IMR-90 (cell line): Measurements from ENCODE around the gene C6orf47. TPM values are rescaled to one million over a fixed set of nuclear protein-coding genes. Genes with fewer than 3 reads are reported as not detected.

Experiments
- ATAC-seq: fragments of 200-7000 bp; cut with Tn5 transposase; 2 replicates; pipeline ENCODE4 v1.9.1; 2020; ENCODE audit warnings: low read depth, mild to moderate bottlenecking, moderate library complexity
- BruUV-seq: library from RNA; stranded (reverse); fragments of 400-500 nt; replicated peaks from 2 replicates; lab custom pipeline; 2021; lab: Mats Ljungman, UMichigan
- CTCF ChIA-PET: fragments of 300-600 bp; formaldehyde crosslinking; extraction: SDS; loops from one replicate; lab custom pipeline; 2021; ENCODE audit warnings: antibody characterized with exemption; lab: Yijun Ruan, JAX
- POLR2A ChIA-PET: fragments of 300-600 bp; sonication (Branson Sonifier 250); formaldehyde crosslinking; loops from one replicate; lab custom pipeline; 2022; ENCODE audit warnings: antibody characterized with exemption; ENCODE audit not compliant: unreplicated experiment; lab: Charles Lee
- DNase-seq: peaks from one replicate; pipeline ENCODE4 v3.0.0; 2013
- H2AFZ ChIP-seq: replicated peaks from 2 replicates; pipeline ENCODE3; 2013; ENCODE audit warnings: low read length, mild to moderate bottlenecking; ENCODE audit not compliant: poor library complexity
- H2AK5ac ChIP-seq: 2 replicates; pipeline ENCODE4 v1.6.1; 2013; ENCODE audit warnings: low read depth, low read length, inconsistent platforms
- H2AK9ac ChIP-seq: replicated peaks from 2 replicates; pipeline ENCODE3; 2013; ENCODE audit warnings: mild to moderate bottlenecking, low read depth, low read length, moderate library complexity; ENCODE audit not compliant: poor library complexity
- H2BK120ac ChIP-seq: 2 replicates; pipeline ENCODE4 v1.6.1; 2013; ENCODE audit warnings: low read depth, low read length, inconsistent platforms
- H2BK15ac ChIP-seq: 3 replicates; pipeline ENCODE4 v1.6.1; 2013; ENCODE audit warnings: low read depth, low read length, inconsistent platforms
- H2BK20ac ChIP-seq: 2 replicates; pipeline ENCODE4 v1.6.1; 2013; ENCODE audit warnings: low read depth, mild to moderate bottlenecking, inconsistent platforms, low read length, moderate library complexity
- H2BK5ac ChIP-seq: 2 replicates; pipeline ENCODE4 v1.6.1; 2013; ENCODE audit warnings: mild to moderate bottlenecking, low read depth, low read length, inconsistent platforms; ENCODE audit not compliant: poor library complexity, severe bottlenecking
- H3K14ac ChIP-seq: replicated peaks from 2 replicates; pipeline ENCODE4 v1.6.1; 2013; ENCODE audit warnings: low read depth, low read length, inconsistent platforms
- H3K18ac ChIP-seq: 2 replicates; pipeline ENCODE4 v1.6.1; 2013; ENCODE audit warnings: low read depth, low read length, control low read depth
- H3K23ac ChIP-seq: 2 replicates; pipeline ENCODE4 v1.6.1; 2013; ENCODE audit warnings: low read depth, low read length, inconsistent platforms
- H3K27ac ChIP-seq: 2 replicates; pipeline ENCODE4 v1.5.1; 2013; ENCODE audit warnings: mild to moderate bottlenecking, control low read depth, low read length; ENCODE audit not compliant: insufficient read depth
- H3K27me3 ChIP-seq: 2 replicates; pipeline ENCODE4 v1.6.1; 2013; ENCODE audit warnings: low read length; ENCODE audit not compliant: control insufficient read depth, insufficient read depth
- H3K36me3 ChIP-seq: 2 replicates; pipeline ENCODE4 v1.6.1; 2013; ENCODE audit warnings: low read length, mixed read lengths; ENCODE audit not compliant: control insufficient read depth, insufficient read depth
- H3K4ac ChIP-seq: 2 replicates; pipeline ENCODE4 v1.6.1; 2013; ENCODE audit warnings: low read depth, low read length, inconsistent platforms
- H3K4me1 ChIP-seq: 2 replicates; pipeline ENCODE4 v1.6.1; 2013; ENCODE audit warnings: low read length, mixed read lengths; ENCODE audit not compliant: control insufficient read depth, insufficient read depth
- H3K4me2 ChIP-seq: 2 replicates; pipeline ENCODE4 v1.6.1; 2013; ENCODE audit warnings: low read depth, mild to moderate bottlenecking, control low read depth, low read length, moderate library complexity
- H3K4me3 ChIP-seq: 2 replicates; pipeline ENCODE4 v1.5.1; 2013; ENCODE audit warnings: low read depth, mild to moderate bottlenecking, control low read depth, low read length, moderate library complexity; ENCODE audit not compliant: insufficient read depth
- H3K56ac ChIP-seq: 2 replicates; pipeline ENCODE4 v1.6.1; 2013; ENCODE audit warnings: low read length, inconsistent platforms; ENCODE audit not compliant: insufficient read depth; ENCODE audit errors: extremely low read depth
- H3K79me1 ChIP-seq, 2 experiments: 2 replicates each; pipeline ENCODE4 v1.6.1; 2013; ENCODE audit warnings: low read length in 2 of 2, inconsistent platforms in 1 of 2, low read depth in 1 of 2
- H3K9ac ChIP-seq: 2 replicates; pipeline ENCODE4 v1.6.1; 2013; ENCODE audit warnings: low read depth, low read length, control low read depth
- H3K9me1 ChIP-seq: 2 replicates; pipeline ENCODE4 v1.6.1; 2013; ENCODE audit warnings: low read length, inconsistent platforms; ENCODE audit not compliant: insufficient read depth
- H3K9me3 ChIP-seq: 2 replicates; pipeline ENCODE4 v1.6.1; 2013; ENCODE audit warnings: low read length; ENCODE audit not compliant: control insufficient read depth, insufficient read depth
- H4K20me1 ChIP-seq: 2 replicates; pipeline ENCODE4 v1.6.1; 2013; ENCODE audit warnings: low read length, inconsistent platforms; ENCODE audit not compliant: insufficient read depth
- H4K5ac ChIP-seq: 2 replicates; pipeline ENCODE4 v1.6.1; 2013; ENCODE audit warnings: mild to moderate bottlenecking, low read depth, low read length, control low read depth
- H4K8ac ChIP-seq, 2 experiments: 2 replicates each; pipeline ENCODE4 v1.6.1; 2013; ENCODE audit warnings: low read depth in 2 of 2, low read length in 2 of 2, control low read depth in 1 of 2, inconsistent platforms in 1 of 2
- H4K91ac ChIP-seq: 2 replicates; pipeline ENCODE4 v1.6.1; 2013; ENCODE audit warnings: low read depth, low read length, inconsistent platforms; ENCODE audit not compliant: insufficient read depth
- CTCF ChIP-seq: conservative IDR thresholded peaks from 2 replicates; pipeline ENCODE4 v1.5.1; 2012; ENCODE audit warnings: mild to moderate bottlenecking, low read depth, low read length, improper control_type of control experiment
- WGBS, 2 experiments: methylation state at CpG; one replicate each; pipeline versions ENCODE4 v1.1.5 to v1.1.7; 2013; ENCODE audit warnings: missing lambda C conversion rate in 2 of 2; ENCODE audit not compliant: insufficient read length in 1 of 2; ENCODE audit errors: extremely low coverage in 2 of 2; 5-methylcytosine and 5-hydroxymethylcytosine counted together
- dilution Hi-C: fragments of 300-500 bp; cut with HindIII; formaldehyde crosslinking; loops from one replicate; pipeline ENCODE4 v1.14.3; 2018; ENCODE audit warnings: low sequenced_read_pairs; ENCODE audit not compliant: unreplicated experiment
- in situ Hi-C: fragments of 300-500 bp; cut with MboI; formaldehyde crosslinking; loops from 3 replicates; pipeline ENCODE4 v1.14.3; 2019; ENCODE audit warnings: low sequenced_read_pairs, inconsistent platforms, mixed read lengths
- intact Hi-C: fragments of 100-400 bp; cut with micrococcal nuclease; formaldehyde crosslinking; loops from 2 replicates; pipeline ENCODE4 v1.10.0; 2022
- polyA plus RNA-seq, 3 experiments: library from polyadenylated mRNA; depleted of rRNA; stranded (reverse); fragments of >200 nt; gene quantifications; 2 replicates each; pipeline ENCODE4 v1.2.3, GENCODE V29; 2012; ENCODE audit warnings: low replicate concordance in 1 of 3
- total RNA-seq: library from RNA; depleted of rRNA; stranded (reverse); fragments of >200 nt; gene quantifications from 2 replicates; pipeline ENCODE4 v1.2.3, GENCODE V29; 2012

The C6orf47 gene
- total and polyA plus RNA-seq, 2 of the 4 experiments (the other 2 are of a cell fraction) = 8.9 to 14.2 TPM

- no peak overlapping the region; the same call in 1 of the 2 replicates for H2AK5ac ChIP-seq
These were observed 915 bp upstream of the C6orf47 start for GRCh38 chr6:31661262-31662123.

More at GRCh38 chr6:31661262-31662123, 915 bp upstream of the C6orf47 start:
- Histone ChIP-seq H4K91ac (peak overlapping the region; percentile 41), H2BK15ac (no peak overlapping the region), H4K20me1 (peaks cover 17% of the 10 kb centered on the region), H3K27ac (peak overlapping the region; percentile 68; the same call in 1 of the 2 replicates), H2BK120ac (no peak overlapping the region), H3K56ac (no peak overlapping the region), H3K79me1 (peaks cover 23 to 81% of the 10 kb centered on the region in 2 experiments; a peak in 3 of 4 replicates), H3K18ac (no peak overlapping the region), H3K9me1 (peaks cover 17% of the 10 kb centered on the region; the same call in 1 of the 2 replicates), H3K9me3 (no peaks in the 10 kb centered on the region), H2AFZ (peak overlapping the region; percentile 88), H4K8ac (peak overlapping the region; percentile 75 to 95; a peak in 3 of 4 replicates), H3K36me3 (peaks cover 15% of the 10 kb centered on the region), H3K4me2 (peak overlapping the region; percentile 82), H2AK9ac (peak overlapping the region; percentile 53), H3K4ac (peak overlapping the region; percentile 78), H3K14ac (peak overlapping the region; percentile 57), H3K27me3 (no peaks in the 10 kb centered on the region), H2BK20ac (no peak overlapping the region), H3K23ac (peak overlapping the region; percentile 55; the same call in 1 of the 2 replicates), H3K4me3 (no peak overlapping the region), H4K5ac (no peak overlapping the region), H2BK5ac (peak overlapping the region; percentile 42), H3K4me1 (peaks cover 21% of the 10 kb centered on the region), H3K9ac (peak overlapping the region; percentile 63)
- intact Hi-C loops = loop anchor here (5.0 kb wide), 1 partner anchor 171 kb away; no protein-coding TSS in a partner anchor
- 100% methylated on average over 1 of the region's 12 CpGs; no CpG with 5 or more reads in 1 of the 2 experiments for WGBS, 2 experiments
- DNase-seq (no peak), ATAC-seq (no peak)
- no peak for TF ChIP-seq CTCF
- no TSS peak for BruUV-seq
- dilution Hi-C loops = no loop called here
- ChIA-PET CTCF (interaction anchor here (0.6 kb wide), 1 partner anchor 115 kb away, joined by 3 read pairs; the partner anchor contains the start of gene ATP6V1G2), POLR2A (interaction anchor here (0.6 to 1.2 kb wide), 3 partner anchors 10 to 42 kb away, joined by 3 to 11 read pairs (median 3); partner anchors contain the start of genes ABHD16A and BAG6)
- in situ Hi-C loops = no loop called here
